Measurements from ENCODE around the gene SEPHS2.

GRCh38 chr16:30399435-30400186 is 46.1 kb downstream of the SEPHS2 start:
- TF ChIP-seq CTCF (conservative IDR thresholded peaks at IDR 0.05; ENCODE audit: low read depth, low read length) = no peak
- TF ChIP-seq EZH2phosphoT487 (IDR thresholded peaks at IDR 0.05; ENCODE audit: borderline replicate concordance, low read length) = no peak
- TF ChIP-seq EZH2 (IDR thresholded peaks at IDR 0.05; ENCODE audit: low read length, unreplicated experiment) = no peak
